ENCODE measurements around the gene DNAJC1. TPM values are rescaled to one million over a fixed set of nuclear protein-coding genes. Genes with fewer than 3 reads are reported as not detected.

Gene DNAJC1
- total RNA-seq, 1 donor from 2014 or later: 26.1 TPM

DNA sequence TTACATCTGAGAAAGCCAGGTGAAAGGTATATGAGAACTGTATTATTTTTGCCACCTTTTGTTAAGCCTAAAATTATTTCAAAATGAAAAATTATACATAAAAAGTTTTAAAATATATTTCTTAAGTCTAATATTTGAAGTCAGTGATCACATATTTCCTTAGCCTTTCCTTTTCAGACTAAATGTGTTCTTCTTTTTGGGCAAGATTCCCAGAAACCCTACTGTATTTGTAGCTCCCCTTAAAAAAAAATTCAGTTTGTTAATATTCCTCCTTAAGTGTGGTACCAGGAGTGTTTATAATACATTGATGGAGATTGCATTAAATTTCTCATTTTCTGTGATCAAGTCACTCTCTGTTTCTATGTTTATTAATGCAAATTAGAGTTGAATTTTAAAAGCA, 22.8 kb downstream of the DNAJC1 start:
- Histone ChIP-seq H3K9me3 (no peaks in the 10 kb centered on the region), H3K27ac (no peak overlapping the region), H3K36me3 (no peaks in the 10 kb centered on the region), H3K4me1 (no peaks in the 10 kb centered on the region), H3K4me3 (no peak overlapping the region), H3K27me3 (no peaks in the 10 kb centered on the region)
- intact Hi-C loops (cut with DNase I): no loop called here
- TF ChIP-seq, protein P1, sequence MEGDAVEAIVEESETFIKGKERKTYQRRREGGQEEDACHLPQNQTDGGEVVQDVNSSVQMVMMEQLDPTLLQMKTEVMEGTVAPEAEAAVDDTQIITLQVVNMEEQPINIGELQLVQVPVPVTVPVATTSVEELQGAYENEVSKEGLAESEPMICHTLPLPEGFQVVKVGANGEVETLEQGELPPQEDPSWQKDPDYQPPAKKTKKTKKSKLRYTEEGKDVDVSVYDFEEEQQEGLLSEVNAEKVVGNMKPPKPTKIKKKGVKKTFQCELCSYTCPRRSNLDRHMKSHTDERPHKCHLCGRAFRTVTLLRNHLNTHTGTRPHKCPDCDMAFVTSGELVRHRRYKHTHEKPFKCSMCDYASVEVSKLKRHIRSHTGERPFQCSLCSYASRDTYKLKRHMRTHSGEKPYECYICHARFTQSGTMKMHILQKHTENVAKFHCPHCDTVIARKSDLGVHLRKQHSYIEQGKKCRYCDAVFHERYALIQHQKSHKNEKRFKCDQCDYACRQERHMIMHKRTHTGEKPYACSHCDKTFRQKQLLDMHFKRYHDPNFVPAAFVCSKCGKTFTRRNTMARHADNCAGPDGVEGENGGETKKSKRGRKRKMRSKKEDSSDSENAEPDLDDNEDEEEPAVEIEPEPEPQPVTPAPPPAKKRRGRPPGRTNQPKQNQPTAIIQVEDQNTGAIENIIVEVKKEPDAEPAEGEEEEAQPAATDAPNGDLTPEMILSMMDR (IDR thresholded peaks at IDR 0.05): no peak
- no peak for DNase-seq (ENCODE audit: low spot score in 2 of 2)

DNA sequence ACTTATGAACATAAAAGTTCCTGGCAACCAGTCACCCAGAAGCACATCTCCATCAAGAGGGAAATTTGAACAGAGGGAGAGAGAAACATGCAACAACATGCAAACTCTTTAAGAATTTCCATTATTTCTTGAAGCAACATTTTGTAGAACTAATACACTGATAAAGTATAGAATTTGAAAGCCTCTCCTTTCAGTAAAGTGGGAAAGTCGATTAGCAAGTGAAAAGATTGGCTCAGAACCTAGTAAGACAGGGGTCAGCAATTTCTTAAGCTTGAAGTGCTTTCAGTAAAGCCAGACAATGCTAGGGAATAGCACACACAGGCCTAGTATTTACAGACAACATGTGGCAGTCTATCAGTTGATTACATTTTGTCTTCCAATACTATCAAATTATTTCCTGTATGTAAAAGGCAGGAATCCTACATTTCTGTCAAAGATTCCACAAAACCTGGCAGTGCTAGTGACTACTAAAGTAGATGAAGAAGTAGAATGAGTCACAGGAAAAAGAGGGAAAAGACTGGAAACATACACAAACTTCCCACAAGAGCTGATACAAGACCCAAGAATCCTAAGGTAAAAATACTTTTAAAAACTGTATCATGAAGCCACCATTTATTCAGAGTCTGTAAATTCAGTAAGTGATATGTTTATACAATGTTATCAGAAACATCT, 25.2 kb downstream of the DNAJC1 start:
- H3K36me3 ChIP-seq: no peaks in the 10 kb centered on the region
- no peak overlapping the region for H3K27ac ChIP-seq
- no peak overlapping the region for H3K4me3 ChIP-seq
- no peaks in the 10 kb centered on the region for H3K9me3 ChIP-seq
- TF ChIP-seq, protein P1 (IDR thresholded peaks at IDR 0.05): no peak
- intact Hi-C loops (cut with DNase I): no loop called here
- no peak for DNase-seq (ENCODE audit: low spot score in 2 of 2)
- no peaks in the 10 kb centered on the region for H3K27me3 ChIP-seq
- H3K4me1 ChIP-seq: no peaks in the 10 kb centered on the region

DNA sequence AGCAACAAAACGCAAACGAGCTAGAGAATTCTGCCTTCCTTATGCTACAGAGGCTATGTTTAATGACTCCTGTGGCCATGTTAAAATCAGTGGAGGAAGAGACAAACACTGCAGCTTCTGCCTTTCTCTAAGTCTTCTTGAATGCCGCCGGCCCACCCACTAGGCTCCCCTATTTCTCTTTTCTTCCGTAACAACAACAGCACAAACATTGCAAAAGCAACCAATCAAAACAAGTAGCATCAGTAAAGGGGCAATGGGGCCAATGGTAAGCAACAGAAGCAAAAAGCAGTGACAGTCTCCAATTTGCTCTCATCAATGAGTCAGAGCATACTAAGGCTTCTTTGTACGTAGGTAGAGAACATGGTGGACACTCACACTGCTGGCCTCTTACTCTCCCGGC, 26.8 kb downstream of the DNAJC1 start:
- H3K9me3 ChIP-seq: no peaks in the 10 kb centered on the region
- intact Hi-C loops (cut with DNase I): no loop called here
- H3K4me3 ChIP-seq: no peak overlapping the region
- no peaks in the 10 kb centered on the region for H3K27me3 ChIP-seq
- H3K27ac ChIP-seq: no peak overlapping the region
- H3K4me1 ChIP-seq: no peaks in the 10 kb centered on the region
- no peak for DNase-seq (ENCODE audit: low spot score in 2 of 2)
- TF ChIP-seq, protein P1 (IDR thresholded peaks at IDR 0.05): no peak
- H3K36me3 ChIP-seq: no peaks in the 10 kb centered on the region

DNA sequence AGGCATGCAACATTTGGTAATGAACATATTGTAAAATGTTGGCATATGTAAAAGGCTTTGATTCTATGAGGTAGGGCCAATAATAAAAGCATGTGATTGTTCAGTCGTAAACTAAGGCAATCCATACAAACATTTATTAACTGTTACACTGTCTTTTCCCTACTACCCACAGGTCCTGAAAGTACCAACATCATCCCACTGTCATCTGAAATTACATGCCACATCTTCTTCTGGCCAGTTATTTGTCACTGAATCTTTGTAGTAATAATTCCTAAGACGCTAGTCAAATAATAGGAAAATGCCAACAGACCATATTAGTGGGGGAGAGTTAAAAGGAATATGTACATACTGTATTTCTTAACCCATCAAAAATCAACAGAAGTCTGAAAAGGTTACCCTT, 27.2 kb downstream of the DNAJC1 start:
- no peak for DNase-seq (ENCODE audit: low spot score in 2 of 2)
- Histone ChIP-seq H3K27ac (no peak overlapping the region), H3K9me3 (no peaks in the 10 kb centered on the region), H3K27me3 (no peaks in the 10 kb centered on the region), H3K4me1 (no peaks in the 10 kb centered on the region), H3K4me3 (no peak overlapping the region), H3K36me3 (no peaks in the 10 kb centered on the region)
- TF ChIP-seq, protein P1 (IDR thresholded peaks at IDR 0.05): no peak
- intact Hi-C loops (cut with DNase I): no loop called here

DNA sequence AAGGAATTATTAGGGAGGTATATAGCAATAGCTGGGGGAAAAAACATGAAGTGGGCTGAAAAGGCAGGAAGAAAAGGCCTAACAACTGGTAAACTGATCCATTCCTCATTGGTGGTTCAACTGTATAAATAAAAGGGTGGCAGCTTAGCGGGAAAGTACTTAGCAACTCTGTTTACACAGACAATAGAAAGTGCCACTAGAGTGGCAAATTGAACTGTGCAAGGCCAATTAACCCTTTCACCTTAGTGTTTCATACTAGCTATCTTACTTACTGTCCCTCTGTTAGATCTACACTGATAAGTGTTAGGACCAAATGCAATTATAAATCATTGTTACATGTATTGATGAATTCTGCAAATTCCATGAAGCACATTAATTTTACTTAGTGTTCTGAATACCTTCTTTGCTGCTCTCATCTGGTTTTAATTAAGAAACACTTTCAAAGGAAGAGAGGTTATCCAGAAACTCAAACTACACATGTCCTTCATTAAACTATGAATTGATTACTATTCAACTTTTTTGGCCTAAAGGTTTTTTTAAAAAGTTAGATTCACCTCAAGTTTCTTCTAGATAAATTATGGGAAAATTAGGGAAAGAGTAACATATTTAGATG, 28.0 kb downstream of the DNAJC1 start:
- H3K27ac ChIP-seq: no peak overlapping the region
- DNase-seq (ENCODE audit: low spot score in 2 of 2): no peak
- H3K4me1 ChIP-seq: no peaks in the 10 kb centered on the region
- no peak overlapping the region for H3K4me3 ChIP-seq
- H3K27me3 ChIP-seq: no peaks in the 10 kb centered on the region
- H3K9me3 ChIP-seq: no peaks in the 10 kb centered on the region
- intact Hi-C loops (cut with DNase I): no loop called here
- H3K36me3 ChIP-seq: no peaks in the 10 kb centered on the region
- TF ChIP-seq, protein P1 (IDR thresholded peaks at IDR 0.05): no peak
